Skin epidermis (tissue), 12 donors: ENCODE data around the gene NR2C1.

Source experiments
- H3K27ac ChIP-seq, 21 experiments: fragments of 200-600 bp; sonication (generic) in 11 of 21; one replicate each; pipeline ENCODE4 v1.5.0; 2020; ENCODE audit warnings: mild to moderate bottlenecking in 3 of 21, inconsistent platforms in 2 of 21, moderate library complexity in 2 of 21
- H3K4me3 ChIP-seq, 7 experiments: fragments of 200-600 bp; sonication (generic) in 2 of 7; one replicate each; pipeline ENCODE4 v1.5.0; 2020; ENCODE audit warnings: inconsistent platforms in 2 of 7, mild to moderate bottlenecking in 2 of 7, moderate library complexity in 1 of 7

Gene NR2C1

GRCh38 chr12:94973221-94973620 lies 100.2 kb downstream of the NR2C1 start:
- Histone ChIP-seq H3K4me3 (no peak overlapping the region), H3K27ac (no peak overlapping the region)

GRCh38 chr12:94972795-94973194 lies 100.6 kb downstream of the NR2C1 start:
- Histone ChIP-seq H3K4me3 (no peak overlapping the region), H3K27ac (no peak overlapping the region)

GRCh38 chr12:94971923-94972322 lies 101.5 kb downstream of the NR2C1 start:
- Histone ChIP-seq H3K4me3 (no peak overlapping the region), H3K27ac (no peak overlapping the region)

GRCh38 chr12:94970560-94970959 lies 102.9 kb downstream of the NR2C1 start:
- Histone ChIP-seq H3K27ac (no peak overlapping the region), H3K4me3 (no peak overlapping the region)
